ENCODE data around the gene NOM1. TPM values are rescaled to one million over a fixed set of nuclear protein-coding genes. Genes with fewer than 3 reads are reported as not detected.

The NOM1 gene
- total RNA-seq, 1 donor from 2014 or later: 33.7 TPM

- intact Hi-C loops (cut with micrococcal nuclease): no loop called here
These were observed 30.2 kb downstream of the NOM1 start for GRCh38 chr7:156979711-156980110.

GRCh38 chr7:156984174-156984891 lies 34.8 kb downstream of the NOM1 start:
- intact Hi-C loops (cut with micrococcal nuclease): no loop called here

GRCh38 chr7:156985101-156985992 lies 35.8 kb downstream of the NOM1 start:
- intact Hi-C loops (cut with micrococcal nuclease): no loop called here

GRCh38 chr7:156986378-156986777 lies 36.9 kb downstream of the NOM1 start:
- intact Hi-C loops (cut with micrococcal nuclease): no loop called here

GRCh38 chr7:156988343-156989185 lies 39.1 kb downstream of the NOM1 start:
- intact Hi-C loops (cut with micrococcal nuclease): no loop called here

- intact Hi-C loops (cut with micrococcal nuclease): no loop called here
These were observed 40.4 kb downstream of the NOM1 start for GRCh38 chr7:156989766-156990535.

GRCh38 chr7:156993021-156993924 lies 43.8 kb downstream of the NOM1 start:
- intact Hi-C loops (cut with micrococcal nuclease): no loop called here

- intact Hi-C loops (cut with micrococcal nuclease): no loop called here
These were observed 44.4 kb downstream of the NOM1 start for GRCh38 chr7:156993925-156994235.

GRCh38 chr7:156994417-156994816 lies 44.9 kb downstream of the NOM1 start:
- intact Hi-C loops (cut with micrococcal nuclease): no loop called here

- intact Hi-C loops (cut with micrococcal nuclease): no loop called here
These were observed 49.8 kb downstream of the NOM1 start for GRCh38 chr7:156998988-156999957.

GRCh38 chr7:156999958-157000726 lies 50.6 kb downstream of the NOM1 start:
- intact Hi-C loops (cut with micrococcal nuclease): loop anchor here (2.0 to 5.0 kb wide), 2 partner anchors 1195 to 1533 kb away; no protein-coding TSS in a partner anchor

- intact Hi-C loops (cut with micrococcal nuclease): loop anchor here (2.0 to 5.0 kb wide), 2 partner anchors 1196 to 1534 kb away; no protein-coding TSS in a partner anchor
These were observed 51.5 kb downstream of the NOM1 start for GRCh38 chr7:157000741-157001653.

GRCh38 chr7:157001920-157002818 lies 52.7 kb downstream of the NOM1 start:
- intact Hi-C loops (cut with micrococcal nuclease): loop anchor here (2.0 to 5.0 kb wide), 2 partner anchors 1197 to 1535 kb away; no protein-coding TSS in a partner anchor

GRCh38 chr7:157002819-157003421 lies 53.4 kb downstream of the NOM1 start:
- intact Hi-C loops (cut with micrococcal nuclease): loop anchor here (5.0 kb wide), 1 partner anchor 1536 kb away; no protein-coding TSS in a partner anchor

GRCh38 chr7:157003445-157003755 lies 53.9 kb downstream of the NOM1 start:
- intact Hi-C loops (cut with micrococcal nuclease): loop anchor here (5.0 kb wide), 1 partner anchor 1536 kb away; no protein-coding TSS in a partner anchor

Measured in T-helper 1 cell treated with Interleukin-12 subunit alpha and Interleukin-12 subunit beta and Interleukin-4 antibody, amounts not matched to agents 30 ng/mL and 1 ng/mL, for 36 hours (primary cell).